Esophagus muscularis mucosa (tissue), 4 donors: ENCODE data around the gene ARL5C. TPM values are rescaled to one million over a fixed set of nuclear protein-coding genes. Genes with fewer than 3 reads are reported as not detected.
A peak's percentile ranks its signal among the peaks of the same experiment; 100 is the strongest.
"Not testable (repeated sequence)": the region's sequence is repeated elsewhere in the genome, so short reads cannot be mapped to it uniquely, and the experiment has no call there.

Experiments
- DNase-seq: peaks from one replicate; pipeline ENCODE4 v3.0.0-alpha.2; 2017; ENCODE audit errors: extremely low spot score
- H3K27ac ChIP-seq, 4 donors: fragments of 200-600 bp; sonication (generic); replicated peaks in 1 of 4; 1 replicate in 3 of 4; 2 replicates in 1 of 4; pipeline ENCODE4 v1.5.1; 2016 to 2019; ENCODE audit warnings: mild to moderate bottlenecking in 1 of 4
- H3K27me3 ChIP-seq, 4 donors: fragments of 200-600 bp; sonication (generic); one replicate each; pipeline versions ENCODE4 v1.5.1 to v1.6.0; 2016 to 2019
- H3K36me3 ChIP-seq, 4 donors: fragments of 200-600 bp; sonication (generic); one replicate each; pipeline ENCODE4 v1.5.1; 2016 to 2019
- H3K4me1 ChIP-seq, 4 donors: fragments of 200-600 bp; sonication (generic); one replicate each; pipeline ENCODE4 v1.5.1; 2016 to 2019
- H3K4me3 ChIP-seq, 4 donors: fragments of 200-600 bp; sonication (generic); 1 replicate in 2 of 4; 2 replicates in 2 of 4; pipeline ENCODE4 v1.5.1; 2016 to 2019; ENCODE audit warnings: mild to moderate bottlenecking in 4 of 4, moderate library complexity in 1 of 4
- H3K9me3 ChIP-seq, 4 donors: fragments of 200-600 bp; sonication (generic); 1 replicate in 3 of 4; 2 replicates in 1 of 4; pipeline ENCODE4 v1.5.1; 2016 to 2019
- EP300 ChIP-seq: sonication (generic); formaldehyde crosslinking; IDR thresholded peaks from one replicate; pipeline ENCODE4 v1.6.1; 2017; ENCODE audit warnings: antibody characterized with exemption
- POLR2A ChIP-seq: fragments of 450-650 bp; IDR thresholded peaks from one replicate; pipeline ENCODE4 v1.6.1; 2017; ENCODE audit warnings: antibody characterized with exemption, moderate library complexity, mild to moderate bottlenecking, low read depth
- POLR2AphosphoS5 ChIP-seq, 2 donors: sonication (generic); formaldehyde crosslinking; IDR thresholded peaks; one replicate each; pipeline ENCODE4 v1.6.1; 2017; ENCODE audit warnings: antibody characterized with exemption in 2 of 2
- WGBS: methylation state at CpG from one replicate; pipeline ENCODE4 v1.1.5; 2018; 5-methylcytosine and 5-hydroxymethylcytosine counted together
- intact Hi-C: fragments of 100-400 bp; cut with DNase I; formaldehyde crosslinking; loops from one replicate; pipeline ENCODE4 v1.15.1; 2023
- total RNA-seq, 4 donors: library from RNA; depleted of rRNA; stranded (reverse); fragments of >200 nt; gene quantifications; one replicate each; pipeline versions ENCODE4 v1.1.0 to v1.2.1, GENCODE V29; 2016
- TF ChIP-seq, protein P1 (sequence below), 3 experiments: fragments of 200-600 bp in 2 of 3; fragments of 450-650 bp in 1 of 3; sonication (generic) in 2 of 3; IDR thresholded peaks; one replicate each; pipeline ENCODE4 v1.5.1; 2017 to 2019; ENCODE audit warnings: antibody characterized with exemption in 3 of 3, mild to moderate bottlenecking in 2 of 3, moderate library complexity in 1 of 3

The ARL5C gene
- total RNA-seq, 4 donors from 2014 or later: 1.7 TPM; not detected in 3

DNA sequence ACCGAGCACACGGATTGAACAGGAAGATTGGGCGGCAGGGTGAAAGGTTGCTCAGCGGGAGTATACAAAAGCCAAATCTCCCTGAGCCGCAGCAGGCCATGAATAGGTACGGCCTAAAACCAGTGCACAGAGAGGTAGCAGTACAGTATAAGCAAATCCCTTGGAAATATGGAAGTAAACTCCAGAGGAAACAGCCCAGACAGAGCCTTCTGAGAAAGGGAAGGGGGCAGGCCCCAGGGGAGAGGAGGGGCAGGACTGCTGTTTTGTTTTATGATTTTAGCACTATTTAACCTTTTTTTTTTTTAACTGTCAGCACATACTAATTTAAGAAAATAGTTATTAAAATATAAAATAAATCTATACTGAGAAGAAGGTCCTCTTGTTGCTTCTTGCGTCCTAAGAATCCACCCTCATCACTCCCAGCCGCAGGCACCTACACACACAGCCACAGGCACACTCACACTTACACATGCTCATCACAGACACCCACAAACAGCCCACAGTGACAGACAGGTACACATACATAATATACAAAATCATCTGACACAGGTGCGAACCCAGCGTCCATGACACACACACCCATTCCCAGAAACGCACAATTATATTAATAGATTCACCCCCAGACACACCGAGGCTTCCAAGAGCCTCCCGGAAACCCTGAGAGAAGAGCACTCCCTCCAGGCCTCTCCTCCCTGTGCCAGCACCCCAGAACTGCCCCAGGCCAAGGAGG, 27.4 kb downstream of the ARL5C start:
- no peak for DNase-seq
- H3K9me3 ChIP-seq: no peaks in the 10 kb centered on the region
- WGBS: 89% methylated on average over 13 of the region's 13 CpGs
- intact Hi-C loops: no loop called here
- no peak for TF ChIP-seq POLR2A
- TF ChIP-seq POLR2AphosphoS5 (IDR thresholded peaks at IDR 0.05): no peak
- TF ChIP-seq EP300: no peak
- TF ChIP-seq, protein P1, sequence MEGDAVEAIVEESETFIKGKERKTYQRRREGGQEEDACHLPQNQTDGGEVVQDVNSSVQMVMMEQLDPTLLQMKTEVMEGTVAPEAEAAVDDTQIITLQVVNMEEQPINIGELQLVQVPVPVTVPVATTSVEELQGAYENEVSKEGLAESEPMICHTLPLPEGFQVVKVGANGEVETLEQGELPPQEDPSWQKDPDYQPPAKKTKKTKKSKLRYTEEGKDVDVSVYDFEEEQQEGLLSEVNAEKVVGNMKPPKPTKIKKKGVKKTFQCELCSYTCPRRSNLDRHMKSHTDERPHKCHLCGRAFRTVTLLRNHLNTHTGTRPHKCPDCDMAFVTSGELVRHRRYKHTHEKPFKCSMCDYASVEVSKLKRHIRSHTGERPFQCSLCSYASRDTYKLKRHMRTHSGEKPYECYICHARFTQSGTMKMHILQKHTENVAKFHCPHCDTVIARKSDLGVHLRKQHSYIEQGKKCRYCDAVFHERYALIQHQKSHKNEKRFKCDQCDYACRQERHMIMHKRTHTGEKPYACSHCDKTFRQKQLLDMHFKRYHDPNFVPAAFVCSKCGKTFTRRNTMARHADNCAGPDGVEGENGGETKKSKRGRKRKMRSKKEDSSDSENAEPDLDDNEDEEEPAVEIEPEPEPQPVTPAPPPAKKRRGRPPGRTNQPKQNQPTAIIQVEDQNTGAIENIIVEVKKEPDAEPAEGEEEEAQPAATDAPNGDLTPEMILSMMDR (IDR thresholded peaks at IDR 0.05): no peak
- H3K36me3 ChIP-seq: no peaks in the 10 kb centered on the region
- H3K27me3 ChIP-seq: no peaks in the 10 kb centered on the region
- H3K27ac ChIP-seq: no peak overlapping the region
- no peak overlapping the region for H3K4me3 ChIP-seq
- H3K4me1 ChIP-seq: peaks cover 0 to 13% (median 7%) of the 10 kb centered on the region in 4 donors

DNA sequence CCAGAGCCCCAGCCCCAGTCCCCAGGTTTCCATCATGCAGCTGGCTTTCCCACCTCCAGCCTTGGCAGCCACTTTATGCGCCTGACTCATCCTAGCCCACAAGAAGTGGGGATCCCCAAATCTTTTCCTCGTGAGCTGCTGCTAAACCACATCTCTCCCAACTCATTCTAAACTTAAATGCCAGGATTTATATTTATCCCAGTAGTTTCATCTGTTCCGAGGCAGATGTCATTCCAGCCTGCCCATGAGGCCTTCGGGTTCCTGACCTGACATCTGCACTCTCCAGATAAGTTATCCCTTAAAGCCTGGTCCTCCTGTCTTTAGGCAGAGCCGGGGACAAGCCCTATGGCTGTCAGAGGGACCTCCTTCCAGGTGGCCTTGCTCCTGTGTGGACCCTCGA, 31.1 kb downstream of the ARL5C start:
- H3K4me3 ChIP-seq: no peak overlapping the region
- 77% methylated on average over 6 of the region's 6 CpGs for WGBS
- no peak for TF ChIP-seq POLR2A
- TF ChIP-seq EP300: no peak
- TF ChIP-seq, protein P1 (IDR thresholded peaks at IDR 0.05): no peak
- TF ChIP-seq POLR2AphosphoS5 (IDR thresholded peaks at IDR 0.05): no peak
- peaks cover 0 to 23% (median 16%) of the 10 kb centered on the region in 4 donors for H3K4me1 ChIP-seq
- no peak overlapping the region for H3K27ac ChIP-seq
- H3K9me3 ChIP-seq: no peaks in the 10 kb centered on the region
- intact Hi-C loops: no loop called here
- H3K36me3 ChIP-seq: no peaks in the 10 kb centered on the region
- no peak for DNase-seq
- H3K27me3 ChIP-seq: no peaks in the 10 kb centered on the region

DNA sequence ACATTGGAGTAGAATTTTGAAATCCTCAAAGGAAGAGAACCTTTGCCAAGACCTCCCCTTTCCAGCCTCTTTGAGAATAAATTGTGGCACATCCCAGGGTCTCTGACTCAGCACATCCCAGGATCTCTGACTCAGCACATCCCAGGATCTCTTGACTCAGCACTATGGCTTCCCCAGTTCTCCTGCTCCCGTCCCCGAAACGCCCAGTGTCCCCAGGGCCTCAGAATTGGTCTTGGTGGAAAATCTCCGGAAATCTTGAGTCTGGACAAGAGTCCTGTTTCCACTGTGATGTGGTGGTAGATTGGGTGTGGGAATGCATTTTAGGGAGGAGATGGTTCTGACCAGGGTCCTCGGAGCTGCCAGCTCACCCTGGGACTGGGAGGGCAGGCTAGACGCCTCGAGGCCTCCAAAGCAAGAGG, 33.8 kb downstream of the ARL5C start:
- Histone ChIP-seq H3K9me3 (no peaks in the 10 kb centered on the region), H3K27ac (peak overlapping the region in 2 of 4 donors; percentile 34 to 60), H3K4me1 (peaks cover 0 to 16% (median 12%) of the 10 kb centered on the region in 4 donors), H3K27me3 (no peaks in the 10 kb centered on the region), H3K4me3 (no peak overlapping the region), H3K36me3 (no peaks in the 10 kb centered on the region)
- TF ChIP-seq, protein P1 (IDR thresholded peaks at IDR 0.05): no peak
- TF ChIP-seq POLR2A (no peak), POLR2AphosphoS5 (IDR thresholded peaks at IDR 0.05) (no peak), EP300 (no peak)
- DNase-seq: no peak
- intact Hi-C loops: no loop called here
- 82% methylated on average over 7 of the region's 7 CpGs for WGBS

DNA sequence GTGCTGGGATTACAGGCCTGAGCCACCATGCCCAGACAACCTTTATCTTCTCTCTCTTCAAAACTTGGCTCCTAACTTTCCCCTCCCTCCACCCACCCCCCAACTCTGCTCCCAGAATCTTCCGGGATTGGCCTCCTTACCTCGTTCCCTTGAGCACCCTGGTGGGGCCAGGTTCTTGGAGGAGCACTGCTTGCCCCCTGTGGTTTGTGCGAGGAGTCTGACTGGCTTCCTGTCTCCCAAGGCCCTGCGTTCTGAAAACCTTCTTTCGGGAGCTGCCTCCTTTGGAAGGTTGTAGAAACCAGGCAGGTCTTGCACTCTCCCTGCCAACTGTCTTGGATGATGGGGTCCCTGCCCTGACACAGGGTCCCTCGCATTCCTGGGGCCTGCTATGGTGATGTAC, 34.3 kb downstream of the ARL5C start:
- no peaks in the 10 kb centered on the region for H3K36me3 ChIP-seq
- H3K27ac ChIP-seq: peak overlapping the region; percentile 34 to 60 (median 47)
- DNase-seq: no peak
- intact Hi-C loops: no loop called here
- H3K4me3 ChIP-seq: no peak overlapping the region
- WGBS: 81% methylated on average over 6 of the region's 6 CpGs
- no peaks in the 10 kb centered on the region for H3K27me3 ChIP-seq
- H3K4me1 ChIP-seq: peaks cover 0 to 16% (median 12%) of the 10 kb centered on the region in 4 donors
- H3K9me3 ChIP-seq: no peaks in the 10 kb centered on the region
- no peak for TF ChIP-seq POLR2AphosphoS5 (IDR thresholded peaks at IDR 0.05)
- no peak for TF ChIP-seq POLR2A
- no peak for TF ChIP-seq EP300
- TF ChIP-seq, protein P1 (IDR thresholded peaks at IDR 0.05): no peak

DNA sequence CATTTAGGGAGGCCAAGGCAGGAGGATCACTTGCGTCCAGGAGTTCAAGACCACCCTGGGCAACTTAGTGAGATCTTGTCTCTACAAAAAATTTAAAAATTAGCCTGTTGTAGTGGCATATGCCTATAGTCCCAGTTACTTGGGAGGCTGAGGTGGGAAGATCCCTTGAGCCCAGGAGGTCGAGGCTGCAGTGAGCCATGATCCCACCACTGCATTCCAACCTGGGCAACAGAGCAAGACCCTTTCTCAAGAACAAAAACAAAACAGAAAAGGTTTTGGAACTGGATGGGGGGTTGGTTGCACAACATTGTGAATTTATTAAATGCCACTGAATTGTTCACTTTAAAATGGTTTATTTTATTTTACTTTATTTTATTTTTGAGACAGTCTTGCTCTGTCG, 35.8 kb downstream of the ARL5C start:
- WGBS: 88% methylated on average over 3 of the region's 3 CpGs
- peaks cover 0 to 16% (median 12%) of the 10 kb centered on the region in 4 donors for H3K4me1 ChIP-seq
- no peak for DNase-seq
- intact Hi-C loops: no loop called here
- TF ChIP-seq, protein P1 (IDR thresholded peaks at IDR 0.05): no peak
- TF ChIP-seq EP300 (no peak), POLR2AphosphoS5 (IDR thresholded peaks at IDR 0.05) (no peak), POLR2A (no peak)
- H3K36me3 ChIP-seq: no peaks in the 10 kb centered on the region
- H3K27me3 ChIP-seq: no peaks in the 10 kb centered on the region
- no peak overlapping the region for H3K27ac ChIP-seq
- H3K9me3 ChIP-seq: no peaks in the 10 kb centered on the region
- no peak overlapping the region for H3K4me3 ChIP-seq

DNA sequence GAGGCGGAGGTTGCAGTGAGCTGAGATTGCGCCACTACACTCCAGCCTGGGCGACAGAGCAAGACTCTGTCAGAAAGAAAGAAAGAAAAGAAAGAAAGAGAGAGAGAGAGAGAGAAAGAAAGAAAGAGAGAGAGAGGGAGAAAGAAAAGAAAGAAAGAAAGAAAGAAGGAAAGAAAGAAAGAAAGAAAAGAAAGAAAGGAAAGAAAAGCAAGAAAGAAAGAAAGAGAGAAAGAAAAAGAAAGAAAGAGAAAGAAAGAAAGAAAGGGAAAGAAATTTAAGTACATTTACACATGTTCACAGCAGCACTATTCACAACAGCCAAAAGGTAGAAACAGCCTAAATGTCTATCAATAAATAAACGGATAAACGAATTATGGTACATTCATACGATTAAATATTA, 36.4 kb downstream of the ARL5C start:
- WGBS: 85% methylated on average over 6 of the region's 6 CpGs
- H3K4me3 ChIP-seq, H3K27me3 ChIP-seq, H3K9me3 ChIP-seq, H3K27ac ChIP-seq, intact Hi-C loops, H3K36me3 ChIP-seq, DNase-seq: not testable (repeated sequence)
- H3K4me1 ChIP-seq: peaks cover 0 to 16% (median 12%) of the 10 kb centered on the region in 4 donors
